Naive B cell (primary cell): ENCODE data around the gene FLNB. TPM values are rescaled to one million over a fixed set of nuclear protein-coding genes. Genes with fewer than 3 reads are reported as not detected.

Source experiments
- ATAC-seq, 2 donors: fragments of 150-1000 bp; cut with Tn5 transposase; 2 replicates each; pipeline ENCODE4 v1.10.0; 2021; ENCODE audit warnings: low read depth in 2 of 2, mild to moderate bottlenecking in 2 of 2, moderate library complexity in 2 of 2
- DNase-seq: peaks from one replicate; pipeline ENCODE4 v3.0.0; 2022
- H3K27ac Mint-ChIP-seq, 6 donors: one replicate each; pipeline ENCODE4 v1.8.0; 2020 to 2022; ENCODE audit warnings: mild to moderate bottlenecking in 6 of 6, mixed read lengths in 6 of 6, moderate library complexity in 5 of 6, inconsistent platforms in 2 of 6
- H3K27me3 Mint-ChIP-seq, 3 donors: one replicate each; pipeline ENCODE4 v1.8.0; 2021 to 2022; ENCODE audit warnings: mixed read lengths in 3 of 3, mild to moderate bottlenecking in 1 of 3
- H3K36me3 Mint-ChIP-seq, 2 donors: one replicate each; pipeline ENCODE4 v1.8.0; 2020 to 2022; ENCODE audit warnings: mixed read lengths in 2 of 2, inconsistent platforms in 1 of 2, mild to moderate bottlenecking in 1 of 2
- H3K4me1 Mint-ChIP-seq, 3 donors: one replicate each; pipeline ENCODE4 v1.8.0; 2020 to 2022; ENCODE audit warnings: mixed read lengths in 3 of 3, inconsistent platforms in 1 of 3, mild to moderate bottlenecking in 1 of 3, moderate library complexity in 1 of 3
- H3K4me3 Mint-ChIP-seq, 8 donors: one replicate each; pipeline ENCODE4 v1.8.0; 2020 to 2022; ENCODE audit warnings: mild to moderate bottlenecking in 8 of 8, mixed read lengths in 8 of 8, moderate library complexity in 8 of 8, inconsistent platforms in 2 of 8
- H3K9me3 Mint-ChIP-seq, 7 donors: one replicate each; pipeline ENCODE4 v1.8.0; 2020 to 2022; ENCODE audit warnings: mixed read lengths in 7 of 7, mild to moderate bottlenecking in 5 of 7, inconsistent platforms in 2 of 7, moderate library complexity in 1 of 7
- polyA plus RNA-seq, 6 donors: library from polyadenylated mRNA; unstranded; fragments of 300-500 nt; fragmentation: Illumina TruSeq; gene quantifications; one replicate each; pipeline ENCODE4 v1.2.3, GENCODE V29; 2021; ENCODE audit warnings: low read depth in 6 of 6

FLNB gene
- polyA plus RNA-seq, 6 donors from 2014 or later, result 3.2 to 14.6 (median 9.7) TPM

DNA sequence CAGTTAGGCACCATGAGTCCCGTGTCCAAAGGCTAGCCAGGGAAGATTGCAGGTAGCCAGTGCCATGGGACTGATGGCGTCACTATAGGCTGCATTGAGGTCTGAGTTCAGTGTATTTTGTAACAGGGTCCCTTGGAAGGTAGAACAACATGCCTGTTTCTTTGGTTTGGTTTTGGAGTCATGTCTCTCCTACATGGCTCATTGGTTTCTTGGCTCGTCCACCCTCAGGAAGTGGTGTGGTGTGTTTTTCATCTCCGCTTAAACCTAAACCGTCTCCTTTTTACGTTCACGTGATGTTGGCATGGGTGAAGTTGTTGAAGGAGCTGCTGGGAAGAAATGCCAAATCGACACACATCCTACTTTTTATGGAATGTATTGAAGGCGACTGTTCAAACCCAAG, 71.6 kb downstream of the FLNB start:
- peaks cover 26 to 40% (median 35%) of the 10 kb centered on the region in 3 donors for H3K4me1 Mint-ChIP-seq
- ATAC-seq (no peak), DNase-seq (no peak)
- H3K4me3 Mint-ChIP-seq, result no peak overlapping the region
- peaks cover 0 to 5% (median 0%) of the 10 kb centered on the region in 7 donors for H3K9me3 Mint-ChIP-seq
- H3K36me3 Mint-ChIP-seq, result peaks cover 7% of the 10 kb centered on the region in 2 donors
- H3K27me3 Mint-ChIP-seq, result no peaks in the 10 kb centered on the region
- peak overlapping the region in 3 of 6 donors; percentile 5 to 78 (median 16) for H3K27ac Mint-ChIP-seq

- Mint-ChIP-seq H3K36me3 (peaks cover 7 to 13% of the 10 kb centered on the region in 2 donors), H3K4me1 (peaks cover 32 to 44% (median 37%) of the 10 kb centered on the region in 3 donors), H3K27me3 (no peaks in the 10 kb centered on the region), H3K9me3 (no peaks in the 10 kb centered on the region), H3K4me3 (peak overlapping the region in 7 of 8 donors; percentile 16 to 81 (median 69)), H3K27ac (peak overlapping the region in 5 of 6 donors; percentile 5 to 75 (median 60))
- no peak for DNase-seq
- ATAC-seq, result peak; percentile 25 to 30
These were observed 73.8 kb downstream of the FLNB start for GRCh38 chr3:58082047-58082446.

DNA sequence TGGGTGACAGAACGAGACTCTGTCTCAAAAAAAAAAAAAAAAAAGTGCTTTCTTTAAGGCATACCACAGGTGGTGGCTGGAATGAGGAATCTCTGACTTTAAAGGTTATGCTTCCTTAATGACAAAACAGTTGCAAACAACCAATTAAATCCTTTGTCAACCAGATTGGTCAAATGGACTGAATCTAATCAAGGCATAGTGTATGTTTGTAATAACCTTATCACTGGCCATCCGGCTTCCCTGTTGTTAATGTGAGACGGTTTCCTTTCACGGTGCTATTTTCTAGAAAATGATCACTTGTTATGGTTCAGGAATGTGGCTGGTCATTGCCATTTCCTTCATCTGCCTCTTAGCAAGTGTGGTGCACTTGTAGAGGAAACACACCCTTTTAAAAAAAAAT, 75.9 kb downstream of the FLNB start:
- Mint-ChIP-seq H3K27ac (peak overlapping the region in 1 of 6 donors; percentile 2), H3K4me3 (no peak overlapping the region), H3K36me3 (peaks cover 7 to 18% of the 10 kb centered on the region in 2 donors), H3K27me3 (no peaks in the 10 kb centered on the region), H3K4me1 (peaks cover 34 to 55% (median 42%) of the 10 kb centered on the region in 3 donors), H3K9me3 (no peaks in the 10 kb centered on the region)
- ATAC-seq (no peak), DNase-seq (no peak)

- no peak for DNase-seq
- H3K9me3 Mint-ChIP-seq, result no peaks in the 10 kb centered on the region
- H3K27ac Mint-ChIP-seq, result peak overlapping the region; percentile 43 to 90 (median 68)
- H3K4me1 Mint-ChIP-seq, result peaks cover 34 to 52% (median 38%) of the 10 kb centered on the region in 3 donors
- H3K27me3 Mint-ChIP-seq, result no peaks in the 10 kb centered on the region
- no peak for ATAC-seq
- H3K4me3 Mint-ChIP-seq, result peak overlapping the region; percentile 2 to 81 (median 54)
- H3K36me3 Mint-ChIP-seq, result peaks cover 0 to 18% of the 10 kb centered on the region in 2 donors
These were observed 76.7 kb downstream of the FLNB start for GRCh38 chr3:58084788-58085543.

DNA sequence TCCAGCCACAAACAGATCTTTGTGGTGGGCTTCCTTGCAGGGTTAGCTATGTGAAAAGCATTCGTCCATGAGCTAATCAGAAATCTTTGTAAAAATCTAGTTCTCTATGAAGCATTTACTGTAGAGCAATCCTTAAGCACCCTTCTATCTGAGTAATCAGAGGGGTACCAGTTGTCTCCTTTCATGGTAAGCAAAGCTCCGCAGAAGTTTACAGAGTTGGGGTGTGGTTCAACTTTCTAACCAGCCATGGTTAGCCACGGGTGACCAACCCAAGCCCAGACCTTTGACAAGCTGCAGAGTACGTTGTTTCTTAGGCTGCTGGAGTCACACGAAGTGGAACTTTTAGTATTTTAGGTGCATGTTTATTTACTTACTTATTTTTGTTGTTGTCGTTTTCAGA, 77.4 kb downstream of the FLNB start:
- Mint-ChIP-seq H3K4me1 (peaks cover 34 to 49% (median 36%) of the 10 kb centered on the region in 3 donors), H3K9me3 (no peaks in the 10 kb centered on the region), H3K36me3 (peaks cover 0 to 18% of the 10 kb centered on the region in 2 donors), H3K27me3 (no peaks in the 10 kb centered on the region), H3K27ac (peak overlapping the region in 4 of 6 donors; percentile 43 to 90 (median 77)), H3K4me3 (peak overlapping the region in 7 of 8 donors; percentile 27 to 67 (median 63))
- peak; percentile 20 for DNase-seq
- peak; percentile 87 for ATAC-seq

- Mint-ChIP-seq H3K4me3 (no peak overlapping the region), H3K27me3 (no peaks in the 10 kb centered on the region), H3K9me3 (peaks cover 0 to 4% (median 0%) of the 10 kb centered on the region in 7 donors), H3K4me1 (peaks cover 22 to 34% (median 25%) of the 10 kb centered on the region in 3 donors), H3K36me3 (peaks cover 0 to 13% of the 10 kb centered on the region in 2 donors), H3K27ac (peak overlapping the region in 1 of 6 donors; percentile 65)
- no peak for ATAC-seq
- DNase-seq, result no peak
These were observed 80.3 kb downstream of the FLNB start for GRCh38 chr3:58088501-58088900.

GRCh38 chr3:58090351-58090750, 82.1 kb downstream of the FLNB start:
- Mint-ChIP-seq H3K9me3 (peaks cover 0 to 4% (median 0%) of the 10 kb centered on the region in 7 donors), H3K4me3 (no peak overlapping the region), H3K4me1 (peaks cover 13 to 22% (median 16%) of the 10 kb centered on the region in 3 donors), H3K27me3 (no peaks in the 10 kb centered on the region), H3K36me3 (peaks cover 0 to 5% of the 10 kb centered on the region in 2 donors), H3K27ac (peak overlapping the region in 1 of 6 donors; percentile 15)
- no peak for DNase-seq
- no peak for ATAC-seq

GRCh38 chr3:58092521-58092920, 84.3 kb downstream of the FLNB start:
- Mint-ChIP-seq H3K36me3 (peaks cover 7 to 11% of the 10 kb centered on the region in 2 donors), H3K4me1 (peaks cover 2 to 11% (median 10%) of the 10 kb centered on the region in 3 donors), H3K9me3 (peaks cover 0 to 4% (median 0%) of the 10 kb centered on the region in 7 donors), H3K4me3 (no peak overlapping the region), H3K27ac (no peak overlapping the region), H3K27me3 (no peaks in the 10 kb centered on the region)
- DNase-seq (no peak), ATAC-seq (no peak)

GRCh38 chr3:58093574-58094195, 85.5 kb downstream of the FLNB start:
- ATAC-seq, result no peak
- no peaks in the 10 kb centered on the region for H3K27me3 Mint-ChIP-seq
- peaks cover 7 to 19% of the 10 kb centered on the region in 2 donors for H3K36me3 Mint-ChIP-seq
- no peak overlapping the region for H3K4me3 Mint-ChIP-seq
- DNase-seq, result no peak
- peaks cover 2 to 9% (median 3%) of the 10 kb centered on the region in 3 donors for H3K4me1 Mint-ChIP-seq
- peak overlapping the region in 1 of 6 donors; percentile 42 for H3K27ac Mint-ChIP-seq
- H3K9me3 Mint-ChIP-seq, result peaks cover 0 to 4% (median 0%) of the 10 kb centered on the region in 7 donors

- peak overlapping the region in 1 of 8 donors; percentile 42 for H3K4me3 Mint-ChIP-seq
- peaks cover 13 to 20% of the 10 kb centered on the region in 2 donors for H3K36me3 Mint-ChIP-seq
- peaks cover 0 to 4% (median 0%) of the 10 kb centered on the region in 7 donors for H3K9me3 Mint-ChIP-seq
- ATAC-seq, result no peak
- H3K27me3 Mint-ChIP-seq, result no peaks in the 10 kb centered on the region
- H3K27ac Mint-ChIP-seq, result no peak overlapping the region
- H3K4me1 Mint-ChIP-seq, result peaks cover 0 to 5% (median 0%) of the 10 kb centered on the region in 3 donors
- no peak for DNase-seq
These were observed 86.4 kb downstream of the FLNB start for GRCh38 chr3:58094657-58095056.

- DNase-seq, result no peak
- H3K9me3 Mint-ChIP-seq, result peaks cover 0 to 4% (median 0%) of the 10 kb centered on the region in 7 donors
- ATAC-seq, result no peak
- H3K4me3 Mint-ChIP-seq, result no peak overlapping the region
- H3K27ac Mint-ChIP-seq, result peak overlapping the region in 1 of 6 donors; percentile 44
- no peaks in the 10 kb centered on the region for H3K27me3 Mint-ChIP-seq
- H3K4me1 Mint-ChIP-seq, result peaks cover 0 to 5% (median 0%) of the 10 kb centered on the region in 3 donors
- peaks cover 14 to 20% of the 10 kb centered on the region in 2 donors for H3K36me3 Mint-ChIP-seq
These were observed 87.4 kb downstream of the FLNB start for GRCh38 chr3:58095603-58096138.

DNA sequence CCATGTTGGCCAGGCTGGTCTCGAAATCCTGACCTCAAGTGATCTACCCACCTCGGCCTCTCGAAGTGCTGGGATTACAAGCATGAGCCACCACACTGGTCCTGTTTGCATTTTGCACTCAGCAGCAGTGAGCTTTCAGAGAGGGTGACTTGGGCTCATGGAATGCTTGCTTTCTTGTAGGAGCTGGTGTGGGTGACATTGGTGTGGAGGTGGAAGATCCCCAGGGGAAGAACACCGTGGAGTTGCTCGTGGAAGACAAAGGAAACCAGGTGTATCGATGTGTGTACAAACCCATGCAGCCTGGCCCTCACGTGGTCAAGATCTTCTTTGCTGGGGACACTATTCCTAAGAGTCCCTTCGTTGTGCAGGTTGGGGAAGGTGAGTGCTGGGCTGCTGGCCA, 90.3 kb downstream of the FLNB start:
- no peak for DNase-seq
- no peaks in the 10 kb centered on the region for H3K27me3 Mint-ChIP-seq
- no peak overlapping the region for H3K27ac Mint-ChIP-seq
- no peak for ATAC-seq
- peaks cover 24 to 33% of the 10 kb centered on the region in 2 donors for H3K36me3 Mint-ChIP-seq
- no peak overlapping the region for H3K4me3 Mint-ChIP-seq
- H3K9me3 Mint-ChIP-seq, result no peaks in the 10 kb centered on the region
- H3K4me1 Mint-ChIP-seq, result peaks cover 0 to 5% (median 0%) of the 10 kb centered on the region in 3 donors

DNA sequence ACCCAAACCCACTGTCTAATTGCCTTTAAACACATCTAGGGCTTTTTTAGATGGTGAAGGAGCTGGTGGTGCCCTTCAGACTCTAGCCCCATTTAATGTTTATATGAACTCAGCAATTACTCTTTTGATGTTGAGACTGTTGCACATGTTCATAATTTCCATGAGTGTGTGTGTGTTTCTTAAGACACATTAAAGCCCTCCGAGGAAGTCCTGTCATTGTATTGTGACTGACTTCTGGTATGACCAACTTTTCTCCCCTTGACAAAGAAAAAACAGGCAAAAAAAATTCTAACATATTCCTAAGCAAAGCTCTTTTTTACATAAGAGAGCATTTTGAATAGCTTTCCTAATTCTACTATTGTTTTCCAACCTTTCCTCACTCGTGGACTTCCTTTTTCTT, 91.6 kb downstream of the FLNB start:
- Mint-ChIP-seq H3K27ac (peak overlapping the region in 2 of 6 donors; percentile 11 to 84), H3K9me3 (no peaks in the 10 kb centered on the region), H3K4me3 (no peak overlapping the region), H3K4me1 (no peaks in the 10 kb centered on the region), H3K27me3 (no peaks in the 10 kb centered on the region), H3K36me3 (peaks cover 24 to 37% of the 10 kb centered on the region in 2 donors)
- no peak for ATAC-seq
- no peak for DNase-seq
